ENCODE results near the gene AGER.
"Not testable (repeated sequence)": the region's sequence is repeated elsewhere in the genome, so short reads cannot be mapped to it uniquely, and the experiment has no call there.

The AGER gene

GRCh38 chr6:32184084-32184640 is at the start of gene AGER:
AGER (minus strand) TSS chr6:32184253; CDS start chr6:32184222, 31 bp downstream.
- DNase-seq (ENCODE audit: low read depth) = no peak

GRCh38 chr6:32226434-32226833 is 42.4 kb upstream of the AGER start:
- no peak for DNase-seq (ENCODE audit: low read depth)

DNA sequence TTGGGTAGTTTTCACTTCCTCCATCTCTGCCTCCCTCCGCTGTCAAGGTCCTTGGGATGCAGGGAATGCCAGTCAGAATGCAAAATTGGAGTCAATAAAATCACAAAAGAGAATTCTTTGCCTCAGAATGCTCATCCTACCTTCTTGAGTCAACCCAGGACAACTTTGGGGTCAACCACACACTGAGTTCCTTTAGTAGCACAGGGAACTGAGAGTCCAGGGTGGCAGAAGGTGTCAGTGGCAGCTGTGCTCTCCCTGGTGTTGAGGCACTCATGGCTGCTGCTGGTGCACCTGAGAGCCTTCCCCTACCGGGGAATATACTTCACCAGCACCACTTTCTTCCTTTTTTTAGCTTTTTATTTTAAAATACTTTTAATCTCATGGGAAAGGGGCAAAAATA is 40.6 kb upstream of the AGER start:
- DNase-seq (ENCODE audit: low read depth) = no peak

GRCh38 chr6:32223258-32224235 is 39.5 kb upstream of the AGER start, which contains the start of gene NOTCH4:
NOTCH4 (minus strand) TSS chr6:32224067; CDS start chr6:32223928, 139 bp downstream.
- no peak for DNase-seq (ENCODE audit: low read depth)

DNA sequence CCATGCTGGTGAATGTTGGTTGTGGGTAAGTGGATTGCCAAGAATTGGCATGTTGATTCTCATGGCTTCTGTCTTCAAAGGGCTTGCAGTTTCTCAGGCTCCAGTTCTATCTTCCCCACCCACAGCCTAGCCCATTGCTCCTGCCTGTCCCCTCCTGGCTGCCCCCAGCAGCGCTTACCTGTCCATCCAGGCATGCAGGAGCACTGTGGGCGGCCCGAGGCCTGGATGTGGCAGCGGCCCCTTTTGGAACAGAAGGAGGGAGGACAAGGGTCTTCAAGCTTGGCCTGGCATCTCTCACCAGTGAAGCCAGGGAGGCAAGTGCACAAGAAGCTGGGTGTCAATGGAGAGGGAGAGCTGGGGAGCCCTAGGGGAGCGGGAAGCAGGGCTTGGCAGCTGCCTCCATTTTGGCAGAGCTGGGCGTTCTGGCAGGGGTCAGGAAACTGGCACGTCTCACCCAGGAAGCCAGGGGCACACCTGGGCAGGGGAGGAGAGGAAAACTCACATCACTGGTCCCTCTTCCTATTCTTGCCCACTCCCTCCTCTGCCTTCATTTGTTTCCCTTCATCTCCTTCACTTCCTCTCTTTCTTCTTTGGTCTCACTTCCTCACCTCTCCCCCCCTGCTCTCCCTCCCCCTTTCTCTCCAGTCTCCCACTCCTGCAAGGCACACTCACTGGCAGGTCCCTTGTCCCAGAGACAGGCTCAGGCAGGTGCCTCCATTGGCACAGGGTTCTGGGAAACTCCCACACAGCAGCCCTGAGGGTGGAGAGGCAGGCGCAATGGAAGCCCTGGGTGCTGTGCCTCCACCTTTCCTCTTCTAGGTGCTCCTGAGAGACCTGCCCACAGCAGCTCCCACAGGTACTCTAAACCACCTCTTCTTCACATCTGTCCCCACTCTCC is 38.5 kb upstream of the AGER start:
- DNase-seq (ENCODE audit: low read depth) = no peak

DNA sequence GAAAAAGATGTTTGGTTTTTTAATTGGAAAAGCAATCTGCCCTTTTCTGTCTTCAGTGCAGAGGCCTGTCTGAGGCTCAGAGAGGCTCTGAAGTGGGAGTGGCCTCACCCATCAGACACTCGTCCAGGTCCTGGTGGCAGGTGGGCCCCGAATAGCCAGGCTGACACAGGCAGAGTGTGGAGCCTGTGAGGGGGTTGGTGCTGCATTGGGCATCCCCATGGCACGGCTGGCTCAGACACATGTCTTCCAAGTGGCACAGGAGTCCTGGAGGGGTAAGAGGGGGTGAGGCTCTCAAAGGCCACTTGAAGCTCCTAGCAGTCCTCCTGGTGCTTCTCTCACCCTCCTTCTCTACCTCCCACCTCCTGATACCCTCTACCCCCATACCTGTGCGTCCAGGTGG is 36.0 kb upstream of the AGER start:
- no peak for DNase-seq (ENCODE audit: low read depth)

GRCh38 chr6:32218167-32218566 is 34.1 kb upstream of the AGER start:
- no peak for DNase-seq (ENCODE audit: low read depth)

DNA sequence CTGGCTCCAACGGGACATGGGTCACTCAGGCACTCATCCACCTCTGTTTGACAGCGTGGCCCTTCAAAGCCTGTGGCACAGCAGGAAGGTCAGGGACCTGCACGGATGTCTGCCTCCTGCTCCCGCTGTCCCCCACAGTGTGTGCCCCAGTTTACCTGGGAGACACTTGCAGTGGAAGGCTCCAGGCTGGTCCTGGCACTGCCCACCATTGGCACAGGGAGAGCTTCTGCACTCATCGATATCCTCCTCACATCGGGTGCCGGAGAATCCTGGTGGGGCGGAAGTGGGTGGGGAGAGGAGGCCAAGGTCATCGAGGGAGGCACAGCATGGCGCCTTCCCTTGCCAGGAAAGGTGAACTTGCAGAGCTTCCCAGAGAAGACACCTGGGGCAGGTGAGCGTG is 32.9 kb upstream of the AGER start:
- DNase-seq (ENCODE audit: low read depth) = no peak

- no peak for DNase-seq (ENCODE audit: low read depth)
These were observed 32.2 kb upstream of the AGER start for GRCh38 chr6:32216285-32216684.

- no peak for DNase-seq (ENCODE audit: low read depth)
These were observed 31.6 kb upstream of the AGER start for GRCh38 chr6:32215617-32216016.

DNA sequence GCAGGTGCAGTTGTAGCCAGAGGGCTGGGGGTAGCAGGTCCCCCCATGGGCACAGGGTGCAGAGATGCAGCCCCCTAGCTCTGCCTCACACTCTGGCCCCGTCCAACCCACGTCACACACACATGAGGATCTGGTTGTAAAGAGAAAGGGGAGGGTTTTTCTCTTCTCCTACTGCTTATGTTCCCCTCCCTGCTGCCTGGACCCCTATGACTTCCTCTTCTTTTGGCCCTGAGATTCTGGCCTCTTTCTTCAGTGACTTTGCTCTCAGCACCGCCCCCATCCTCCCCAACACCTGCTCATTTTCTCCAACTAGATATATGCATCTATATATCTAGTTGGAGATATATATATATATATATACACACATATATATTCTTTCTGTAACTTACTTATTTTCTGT is 30.1 kb upstream of the AGER start:
- no peak for DNase-seq (ENCODE audit: low read depth)

- DNase-seq (ENCODE audit: low read depth) = no peak
These were observed 29.6 kb upstream of the AGER start for GRCh38 chr6:32213649-32214048.

DNA sequence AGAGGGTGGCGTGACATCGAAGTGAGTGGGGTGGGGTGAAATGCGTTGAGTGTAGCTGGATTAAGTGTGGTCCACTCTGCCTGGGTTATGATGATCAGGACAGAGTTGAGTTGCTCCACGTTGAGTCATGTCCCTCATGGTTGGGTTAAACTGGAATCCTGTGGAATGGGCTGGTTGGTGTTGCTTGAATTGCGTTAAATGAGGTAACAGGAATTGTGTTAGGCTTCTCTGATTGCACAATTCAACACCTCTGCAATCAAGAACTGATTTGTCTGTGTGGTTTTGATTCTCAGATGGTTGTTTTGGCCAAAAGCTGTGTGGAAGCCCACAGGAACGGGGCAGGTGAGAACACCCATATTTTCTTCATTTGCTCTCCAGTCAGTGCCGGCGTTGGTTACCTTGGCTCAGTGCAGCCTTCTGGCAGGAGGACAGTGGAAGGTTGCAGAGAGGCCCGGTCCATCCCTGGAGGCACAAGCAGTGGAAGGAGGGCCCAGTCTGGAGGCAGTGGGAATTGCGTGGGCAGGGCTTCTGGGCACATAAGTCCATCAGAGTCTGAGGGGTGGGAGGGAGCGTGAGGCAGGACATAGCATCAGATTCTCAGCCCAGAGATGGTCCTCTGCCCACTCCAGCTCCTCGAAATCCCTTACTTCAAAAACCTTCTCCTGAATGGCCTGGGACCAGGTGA is 28.2 kb upstream of the AGER start:
- no peak for DNase-seq (ENCODE audit: low read depth)

DNA sequence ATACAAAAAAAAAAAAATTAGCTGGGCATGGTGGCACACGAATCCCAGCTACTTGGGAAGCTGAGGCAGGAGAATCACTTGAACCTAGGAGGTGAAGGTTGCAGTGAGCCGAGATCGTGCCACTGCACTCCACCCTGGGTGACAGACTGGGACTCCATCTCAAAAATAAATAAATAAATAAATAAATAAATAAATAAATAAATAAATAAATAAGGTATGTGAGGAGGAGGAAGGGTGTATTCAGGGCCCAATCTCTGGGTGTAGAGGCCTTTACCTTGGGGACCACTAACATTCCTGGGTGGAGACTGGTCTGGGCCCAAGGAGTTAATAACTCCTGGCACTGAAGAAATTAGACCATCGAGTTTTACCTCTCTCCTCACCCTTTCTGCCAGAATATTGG is 27.4 kb upstream of the AGER start:
- not testable (repeated sequence) for DNase-seq (ENCODE audit: low read depth)

DNA sequence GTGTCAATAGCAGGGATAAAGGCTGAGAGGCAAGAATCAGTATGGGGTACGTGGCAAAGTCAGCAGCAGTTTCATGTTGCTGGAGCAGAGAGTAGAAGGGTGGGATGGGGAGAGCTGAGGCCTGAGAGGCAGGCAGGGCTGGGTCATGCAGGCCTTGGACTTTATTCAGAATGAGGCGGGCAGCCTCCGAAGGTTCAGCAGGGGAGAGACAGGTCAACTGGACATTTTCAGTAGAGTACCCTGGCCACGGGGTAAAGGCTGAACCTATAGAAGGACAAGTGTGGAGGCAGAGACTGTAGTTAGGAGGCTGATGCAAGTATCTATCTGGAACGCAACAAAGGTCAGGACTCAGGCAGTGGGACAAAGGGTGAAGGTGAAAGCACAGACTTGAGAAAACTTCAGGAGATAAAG is 26.1 kb upstream of the AGER start:
- no peak for DNase-seq (ENCODE audit: low read depth)

GRCh38 chr6:32208996-32209395 is 24.9 kb upstream of the AGER start:
- DNase-seq (ENCODE audit: low read depth) = no peak

DNA sequence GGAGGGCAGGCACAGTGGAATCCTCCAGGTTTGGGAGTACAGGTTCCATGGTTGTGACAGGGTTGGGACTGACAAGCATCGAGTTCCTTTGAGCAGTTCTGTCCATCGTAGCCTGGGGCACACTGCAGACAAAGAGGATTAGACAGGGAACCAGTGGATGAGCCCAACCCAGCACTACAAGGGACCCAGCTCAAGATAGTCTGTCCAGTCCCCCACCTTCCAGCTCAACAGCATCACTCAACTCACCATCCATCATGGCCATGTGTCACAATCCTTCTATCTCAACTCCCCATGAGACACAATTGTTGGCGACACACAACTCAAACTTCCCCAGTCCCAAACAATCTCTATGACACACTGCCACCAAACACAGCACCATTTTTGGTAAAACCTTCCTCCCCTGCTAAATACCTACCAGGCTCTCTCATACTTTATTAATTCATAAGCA is 20.2 kb upstream of the AGER start:
- DNase-seq (ENCODE audit: low read depth) = no peak

DNA sequence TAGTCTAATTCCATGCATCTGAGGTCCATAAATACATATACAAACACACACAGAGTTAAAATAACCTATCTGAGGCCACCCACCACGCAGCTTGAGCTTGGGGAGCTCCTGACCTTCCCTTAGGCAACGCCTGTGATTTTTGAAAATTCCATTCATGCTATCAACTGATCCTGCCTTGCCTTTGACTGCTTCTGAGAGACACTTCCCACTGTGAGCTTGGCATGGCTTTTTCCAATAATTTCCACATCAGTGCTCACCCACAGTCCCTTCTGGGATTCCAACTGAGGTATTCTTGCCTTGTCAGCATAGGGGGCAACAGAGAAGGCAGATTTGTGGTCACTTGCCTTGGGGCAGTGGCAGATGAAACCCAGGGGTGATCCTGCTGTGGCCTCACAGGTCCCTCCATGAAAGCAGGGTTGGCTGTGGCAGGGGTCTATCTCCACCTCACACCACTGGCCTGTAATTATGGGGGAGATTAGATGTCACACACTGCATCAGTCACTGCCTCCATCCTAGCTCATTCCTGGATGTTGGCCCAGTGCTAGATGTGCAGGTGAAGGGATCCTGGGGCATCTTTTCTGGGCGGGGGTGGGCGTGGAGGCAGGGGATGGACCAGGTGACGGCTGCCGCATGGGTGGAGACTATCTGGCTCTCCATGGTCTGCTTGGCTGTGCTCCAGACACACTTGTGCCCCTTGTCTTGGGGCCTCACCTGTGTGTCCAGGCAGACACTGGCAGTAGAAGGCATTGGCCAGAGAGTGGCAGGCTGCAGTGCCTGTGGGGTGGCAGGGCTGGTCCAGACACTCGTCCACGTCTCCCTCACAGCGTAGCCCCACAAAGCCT is 19.6 kb upstream of the AGER start:
- DNase-seq (ENCODE audit: low read depth) = no peak

DNA sequence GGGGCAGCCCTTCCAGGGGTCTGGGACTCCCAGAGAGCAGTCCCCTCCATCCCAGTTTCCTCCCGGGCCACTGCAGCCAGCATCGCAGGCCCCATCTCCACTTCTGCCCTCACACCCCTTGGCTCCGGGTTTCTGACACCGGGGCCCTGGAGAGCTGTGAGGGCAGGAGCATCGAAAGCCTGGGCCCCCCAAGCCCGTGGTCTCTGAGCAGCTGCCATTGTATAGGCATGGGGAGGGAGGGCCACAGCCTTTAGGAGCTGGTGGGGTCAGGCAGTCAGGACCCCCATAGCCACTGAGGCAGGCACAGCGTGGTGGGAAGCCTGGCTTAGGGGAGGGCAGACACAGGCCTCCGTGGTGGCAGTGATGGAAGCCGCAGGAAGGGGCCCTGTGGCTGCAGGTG is 18.1 kb upstream of the AGER start:
- no peak for DNase-seq (ENCODE audit: low read depth)

DNA sequence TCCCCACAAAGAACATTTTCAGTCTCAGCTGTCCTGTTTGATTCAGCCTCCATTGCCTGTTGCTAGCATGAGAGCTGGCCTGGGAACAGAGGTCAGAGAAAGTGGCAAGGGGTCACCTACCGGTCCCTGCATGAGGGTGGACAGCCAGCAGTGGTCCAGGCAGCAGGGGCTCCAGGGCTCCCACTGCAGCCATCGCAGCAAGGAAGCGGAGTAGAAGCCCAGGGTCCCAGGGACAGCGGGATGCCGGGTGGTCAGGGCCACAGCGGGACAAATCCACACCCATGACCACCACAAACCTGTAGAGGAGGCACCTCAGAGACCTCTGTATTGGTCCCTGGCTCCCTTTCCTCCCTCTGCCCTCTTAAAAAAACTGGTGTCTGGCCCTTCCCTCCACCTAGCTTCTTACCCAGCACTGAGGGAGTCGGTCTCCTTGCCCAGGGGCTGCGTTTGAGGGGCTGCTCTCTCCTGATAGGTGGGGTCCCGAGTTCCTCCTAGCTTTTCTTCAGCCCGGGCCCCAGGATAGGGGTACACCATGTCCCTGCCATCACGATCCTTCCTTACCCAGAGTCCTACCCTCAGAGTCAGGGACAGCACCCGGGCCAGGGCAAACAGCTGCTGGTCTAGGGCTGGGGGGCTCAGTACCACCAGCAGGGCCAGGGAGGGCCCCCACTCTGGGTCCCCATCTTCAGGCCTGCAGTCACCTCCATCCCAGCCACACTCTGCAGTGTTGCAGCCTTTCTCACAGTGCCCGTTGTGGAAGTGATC is 16.8 kb upstream of the AGER start:
- no peak for DNase-seq (ENCODE audit: low read depth)
